ENCODE results near the gene ZP1.

ZP1 gene

GRCh38 chr11:60859616-60860250 lies 7.6 kb upstream of the ZP1 start:
- DNase-seq: no peak

- DNase-seq: no peak
Measured at GRCh38 chr11:60860943-60861342, 6.4 kb upstream of the ZP1 start.

- DNase-seq: no peak
Measured at GRCh38 chr11:60862171-60862570, 5.2 kb upstream of the ZP1 start.

- no peak for DNase-seq
Measured at GRCh38 chr11:60863550-60864521, 3.5 kb upstream of the ZP1 start.

GRCh38 chr11:60864856-60865513 lies 2.4 kb upstream of the ZP1 start:
- DNase-seq: no peak

- DNase-seq: no peak
Measured at GRCh38 chr11:60867871-60868681, 734 bp downstream of the ZP1 start.

- DNase-seq: no peak
Measured at GRCh38 chr11:60868682-60869450, 1.5 kb downstream of the ZP1 start.

- DNase-seq: no peak
Measured at GRCh38 chr11:60869451-60869825, 2.1 kb downstream of the ZP1 start.

GRCh38 chr11:60870276-60870675 lies 2.9 kb downstream of the ZP1 start:
- no peak for DNase-seq

- DNase-seq: no peak
Measured at GRCh38 chr11:60870733-60871377, 3.5 kb downstream of the ZP1 start.

GRCh38 chr11:60871378-60872061 lies 4.2 kb downstream of the ZP1 start:
- DNase-seq: no peak

- peak; percentile 25 to 55 (median 44) for DNase-seq
Measured at GRCh38 chr11:60872124-60872960, 5.0 kb downstream of the ZP1 start.

GRCh38 chr11:60872961-60873524 lies 5.7 kb downstream of the ZP1 start:
- peak; percentile 23 to 62 (median 52) for DNase-seq

- no peak for DNase-seq
Measured at GRCh38 chr11:60873533-60873932, 6.2 kb downstream of the ZP1 start.

GRCh38 chr11:60874421-60875365 lies 7.4 kb downstream of the ZP1 start:
- no peak for DNase-seq

GRCh38 chr11:60875366-60876167 lies 8.2 kb downstream of the ZP1 start:
- DNase-seq: no peak

- DNase-seq: no peak
Measured at GRCh38 chr11:60876168-60876485, 8.8 kb downstream of the ZP1 start.

Data from suppressor macrophage (primary cell).